ENCODE measurements around the gene RALGAPB.
A peak's percentile ranks its signal among the peaks of the same experiment; 100 is the strongest.

The RALGAPB gene

GRCh38 chr20:38447931-38448675 lies 24.5 kb upstream of the RALGAPB start:
- H3K27ac ChIP-seq, result 0 out of 2 replicates have a peak overlapping the region, but pooled peaks have one; percentile 1
- TF ChIP-seq ZFX (IDR thresholded peaks at IDR 0.05; ENCODE audit: borderline replicate concordance), result no peak
- TF ChIP-seq, protein P1, sequence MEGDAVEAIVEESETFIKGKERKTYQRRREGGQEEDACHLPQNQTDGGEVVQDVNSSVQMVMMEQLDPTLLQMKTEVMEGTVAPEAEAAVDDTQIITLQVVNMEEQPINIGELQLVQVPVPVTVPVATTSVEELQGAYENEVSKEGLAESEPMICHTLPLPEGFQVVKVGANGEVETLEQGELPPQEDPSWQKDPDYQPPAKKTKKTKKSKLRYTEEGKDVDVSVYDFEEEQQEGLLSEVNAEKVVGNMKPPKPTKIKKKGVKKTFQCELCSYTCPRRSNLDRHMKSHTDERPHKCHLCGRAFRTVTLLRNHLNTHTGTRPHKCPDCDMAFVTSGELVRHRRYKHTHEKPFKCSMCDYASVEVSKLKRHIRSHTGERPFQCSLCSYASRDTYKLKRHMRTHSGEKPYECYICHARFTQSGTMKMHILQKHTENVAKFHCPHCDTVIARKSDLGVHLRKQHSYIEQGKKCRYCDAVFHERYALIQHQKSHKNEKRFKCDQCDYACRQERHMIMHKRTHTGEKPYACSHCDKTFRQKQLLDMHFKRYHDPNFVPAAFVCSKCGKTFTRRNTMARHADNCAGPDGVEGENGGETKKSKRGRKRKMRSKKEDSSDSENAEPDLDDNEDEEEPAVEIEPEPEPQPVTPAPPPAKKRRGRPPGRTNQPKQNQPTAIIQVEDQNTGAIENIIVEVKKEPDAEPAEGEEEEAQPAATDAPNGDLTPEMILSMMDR (IDR thresholded peaks at IDR 0.05), result no peak

DNA sequence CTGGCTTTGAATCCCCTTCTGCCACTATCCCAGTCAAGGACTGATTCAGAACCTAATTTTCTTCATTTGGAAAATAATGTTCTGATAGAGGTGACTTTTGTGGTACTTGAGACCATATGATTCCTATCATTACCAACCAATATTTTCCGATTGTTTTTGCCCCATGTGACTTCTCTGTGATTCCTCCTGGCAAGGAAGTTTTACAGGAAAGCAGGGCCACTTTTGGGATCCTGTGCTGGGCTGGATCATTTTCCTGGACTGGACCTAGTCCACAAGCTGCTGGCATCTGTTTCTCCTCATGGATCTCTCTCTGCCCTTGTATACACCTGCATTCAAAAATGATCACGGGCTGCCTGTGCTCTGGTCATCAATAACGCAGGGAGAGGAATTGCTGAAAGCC lies 23.6 kb upstream of the RALGAPB start:
- H3K27ac ChIP-seq, result no peak overlapping the region
- TF ChIP-seq, protein P1 (IDR thresholded peaks at IDR 0.05), result no peak

DNA sequence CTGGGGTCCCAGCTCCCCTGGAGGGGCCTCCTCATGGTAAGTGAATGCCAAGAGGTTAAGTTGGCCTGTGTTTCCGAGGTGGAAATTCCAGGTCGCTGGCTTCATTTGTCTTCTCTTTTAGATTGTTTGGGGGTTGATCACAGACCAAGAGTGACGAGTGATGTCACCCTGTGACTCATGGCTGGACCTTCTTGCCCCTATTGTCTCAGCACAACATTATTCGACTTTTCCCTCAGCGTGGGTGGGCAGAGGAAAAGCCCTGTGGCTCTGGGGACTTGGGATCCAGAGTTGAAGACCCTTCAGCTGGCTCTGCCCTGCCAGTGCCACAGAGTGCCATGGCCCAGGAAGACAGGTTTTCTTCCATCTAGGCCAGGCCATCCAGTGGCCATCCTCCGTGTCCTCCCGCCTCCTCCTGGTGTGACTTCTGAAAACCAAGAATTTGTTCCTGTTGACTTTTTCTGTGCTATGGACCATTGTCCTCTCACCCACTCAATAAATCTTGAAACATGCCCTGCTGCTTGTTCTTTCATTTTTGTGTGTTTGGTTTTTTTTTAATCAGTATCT lies 22.1 kb upstream of the RALGAPB start:
- no peak overlapping the region for H3K27ac ChIP-seq
- TF ChIP-seq ZFX (IDR thresholded peaks at IDR 0.05; ENCODE audit: borderline replicate concordance), result no peak
- TF ChIP-seq, protein P1 (IDR thresholded peaks at IDR 0.05), result no peak

DNA sequence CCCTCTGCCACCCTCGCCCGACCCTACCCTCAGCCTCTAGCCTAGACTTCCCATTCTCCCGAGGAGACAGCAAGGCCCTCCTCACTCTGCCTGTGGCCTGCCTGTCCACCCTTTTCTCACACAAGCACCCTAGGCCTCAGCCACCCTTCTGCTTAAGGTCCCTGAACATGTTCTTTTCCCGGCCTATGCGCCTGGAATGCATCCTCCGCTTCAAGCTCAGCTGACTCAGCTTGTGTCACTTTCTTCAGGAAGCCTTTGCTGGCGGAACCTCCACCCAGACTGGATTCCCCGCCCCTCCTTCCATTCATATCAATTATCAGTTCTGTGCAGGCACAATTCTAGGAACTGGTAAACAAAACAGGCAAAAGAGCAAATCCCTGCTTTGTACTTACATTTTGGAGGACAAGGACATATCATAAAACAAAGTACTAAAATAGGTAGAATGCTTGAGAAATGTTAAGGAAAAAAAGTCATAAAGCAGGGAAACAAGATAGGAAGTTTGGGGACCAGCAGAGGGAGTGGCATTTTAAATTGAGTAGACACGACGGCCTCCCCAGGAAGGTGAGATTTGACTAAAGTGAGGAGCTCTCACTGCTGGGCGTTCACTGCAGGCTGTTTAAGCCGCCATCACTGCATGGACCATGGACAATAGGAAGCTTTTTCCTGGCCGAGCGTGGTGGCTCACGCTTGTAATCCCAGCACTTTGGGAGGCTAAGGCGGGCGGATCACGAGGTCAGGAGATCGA lies 19.6 kb upstream of the RALGAPB start:
- no peak overlapping the region for H3K27ac ChIP-seq
- no peak for TF ChIP-seq ZFX (IDR thresholded peaks at IDR 0.05; ENCODE audit: borderline replicate concordance)
- TF ChIP-seq, protein P1 (IDR thresholded peaks at IDR 0.05), result no peak

GRCh38 chr20:38453941-38454340 lies 18.7 kb upstream of the RALGAPB start:
- H3K27ac ChIP-seq, result no peak overlapping the region
- no peak for TF ChIP-seq ZFX (IDR thresholded peaks at IDR 0.05; ENCODE audit: borderline replicate concordance)
- TF ChIP-seq, protein P1 (IDR thresholded peaks at IDR 0.05), result no peak

DNA sequence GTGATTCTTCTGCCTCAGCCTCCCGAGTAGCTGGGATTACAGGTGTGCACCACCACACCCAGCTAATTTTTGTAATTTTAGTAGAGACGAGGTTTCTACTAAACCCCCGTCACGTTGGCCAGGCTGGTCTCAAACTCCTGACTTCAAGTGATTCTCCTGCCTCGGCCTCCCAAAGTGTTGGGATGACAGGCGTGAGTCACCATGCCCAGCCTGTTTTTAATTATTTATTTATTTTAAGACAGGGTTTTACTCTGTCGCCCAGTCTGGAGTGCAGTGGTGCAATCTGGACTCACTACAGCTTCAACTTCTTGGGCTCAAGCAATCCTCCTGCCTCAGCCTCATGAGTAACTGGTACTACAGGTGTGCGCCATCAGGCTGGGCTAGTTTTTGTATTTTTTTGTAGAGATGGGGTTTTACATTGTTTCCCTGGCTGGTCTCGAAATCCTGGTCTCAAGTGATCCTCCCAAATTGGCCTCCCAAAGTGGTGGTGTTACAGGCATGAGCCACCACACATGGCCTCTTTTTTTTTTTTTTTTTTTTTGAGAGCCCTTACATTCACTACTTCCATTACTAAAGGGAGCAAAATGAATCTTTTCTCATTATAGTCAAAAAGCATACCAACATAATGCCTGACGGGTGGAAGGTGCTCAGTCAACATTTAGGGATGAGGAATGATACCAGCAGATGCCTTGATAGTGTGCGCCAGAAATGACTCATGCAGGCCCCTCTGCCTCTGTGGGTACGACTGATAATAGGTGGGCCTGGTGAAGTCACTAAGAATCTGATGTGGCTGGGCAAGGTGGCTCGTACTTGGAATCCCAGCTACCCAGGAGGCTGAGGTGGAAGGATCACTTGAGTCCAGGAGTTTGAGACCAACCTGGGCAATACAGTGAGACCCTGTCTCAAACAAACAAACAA lies 17.8 kb upstream of the RALGAPB start:
- no peak overlapping the region for H3K27ac ChIP-seq
- TF ChIP-seq ZFX (IDR thresholded peaks at IDR 0.05; ENCODE audit: borderline replicate concordance), result no peak
- TF ChIP-seq, protein P1 (IDR thresholded peaks at IDR 0.05), result no peak

Data from 22Rv1 (cell line).